IMR-90 (cell line): ENCODE data around the gene LRP6.

Experiments
- BHLHE40 ChIP-seq: fragments of 150-350 bp; IDR thresholded peaks from 2 replicates; pipeline ENCODE4 v1.6.1; 2016; ENCODE audit warnings: mild to moderate bottlenecking, low read depth, low read length
- CEBPB ChIP-seq: IDR thresholded peaks from 2 replicates; pipeline ENCODE4 v1.6.1; 2012; ENCODE audit warnings: low read depth, low read length, improper control_type of control experiment
- POLR2A ChIP-seq: IDR thresholded peaks from 2 replicates; pipeline ENCODE4 v1.6.1; 2012; ENCODE audit warnings: mild to moderate bottlenecking, low read depth, low read length
- RCOR1 ChIP-seq: IDR thresholded peaks from 2 replicates; pipeline ENCODE4 v1.6.1; 2012; ENCODE audit warnings: mild to moderate bottlenecking, low read length, improper control_type of control experiment; ENCODE audit not compliant: insufficient replicate concordance
- RFX5 ChIP-seq: IDR thresholded peaks from 2 replicates; pipeline ENCODE4 v1.8.0; 2012; ENCODE audit warnings: low read depth, mild to moderate bottlenecking, low read length, moderate library complexity
- SMC3 ChIP-seq: fragments of 150-350 bp; IDR thresholded peaks from 2 replicates; pipeline ENCODE4 v1.6.1; 2016; ENCODE audit warnings: low read depth, mild to moderate bottlenecking, antibody characterized with exemption, low read length, moderate library complexity
- TF ChIP-seq, protein P1 (sequence below): conservative IDR thresholded peaks from 2 replicates; pipeline ENCODE4 v1.5.1; 2012; ENCODE audit warnings: mild to moderate bottlenecking, low read depth, low read length, improper control_type of control experiment
- TF ChIP-seq, protein P2 (sequence below): fragments of 150-350 bp; IDR thresholded peaks from 2 replicates; pipeline ENCODE4 v1.6.1; 2017; ENCODE audit warnings: mild to moderate bottlenecking, antibody characterized with exemption, low read length, low read depth

DNA sequence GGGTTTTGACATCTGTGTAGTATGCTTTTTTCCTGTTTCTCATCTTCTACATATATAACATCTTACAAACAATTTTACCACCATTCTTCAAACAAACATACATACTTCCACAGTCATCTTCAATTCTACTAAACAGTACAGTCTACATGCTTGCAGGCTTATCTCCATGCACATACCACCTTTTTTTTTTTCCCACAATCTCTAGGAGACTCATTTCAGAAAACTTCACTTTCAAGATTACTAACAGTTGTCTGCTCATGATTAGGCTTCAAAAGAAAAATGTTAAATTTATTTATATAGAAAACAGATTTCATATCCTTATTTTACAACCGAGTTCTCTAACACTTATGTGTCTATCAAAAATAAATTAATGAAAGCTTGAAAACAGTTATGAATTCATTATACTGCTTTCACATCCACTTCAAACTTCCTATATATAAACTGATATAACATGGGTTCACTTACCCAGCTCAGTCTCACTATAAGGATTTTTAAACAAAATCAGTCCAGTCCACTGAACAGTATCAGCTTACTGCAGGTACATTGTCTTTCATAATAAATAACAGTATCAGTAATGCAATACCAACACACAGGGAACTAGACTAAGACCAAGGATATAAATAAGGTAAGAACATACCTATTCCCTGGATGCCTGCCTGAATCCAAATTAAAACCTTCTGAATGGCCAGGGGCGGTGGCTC is 42.5 kb downstream of the LRP6 start:
- TF ChIP-seq, protein P1, sequence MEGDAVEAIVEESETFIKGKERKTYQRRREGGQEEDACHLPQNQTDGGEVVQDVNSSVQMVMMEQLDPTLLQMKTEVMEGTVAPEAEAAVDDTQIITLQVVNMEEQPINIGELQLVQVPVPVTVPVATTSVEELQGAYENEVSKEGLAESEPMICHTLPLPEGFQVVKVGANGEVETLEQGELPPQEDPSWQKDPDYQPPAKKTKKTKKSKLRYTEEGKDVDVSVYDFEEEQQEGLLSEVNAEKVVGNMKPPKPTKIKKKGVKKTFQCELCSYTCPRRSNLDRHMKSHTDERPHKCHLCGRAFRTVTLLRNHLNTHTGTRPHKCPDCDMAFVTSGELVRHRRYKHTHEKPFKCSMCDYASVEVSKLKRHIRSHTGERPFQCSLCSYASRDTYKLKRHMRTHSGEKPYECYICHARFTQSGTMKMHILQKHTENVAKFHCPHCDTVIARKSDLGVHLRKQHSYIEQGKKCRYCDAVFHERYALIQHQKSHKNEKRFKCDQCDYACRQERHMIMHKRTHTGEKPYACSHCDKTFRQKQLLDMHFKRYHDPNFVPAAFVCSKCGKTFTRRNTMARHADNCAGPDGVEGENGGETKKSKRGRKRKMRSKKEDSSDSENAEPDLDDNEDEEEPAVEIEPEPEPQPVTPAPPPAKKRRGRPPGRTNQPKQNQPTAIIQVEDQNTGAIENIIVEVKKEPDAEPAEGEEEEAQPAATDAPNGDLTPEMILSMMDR: no peak
- TF ChIP-seq RFX5 (no peak), CEBPB (no peak), RCOR1 (no peak), POLR2A (no peak), SMC3 (no peak), BHLHE40 (no peak)
- TF ChIP-seq, protein P2, sequence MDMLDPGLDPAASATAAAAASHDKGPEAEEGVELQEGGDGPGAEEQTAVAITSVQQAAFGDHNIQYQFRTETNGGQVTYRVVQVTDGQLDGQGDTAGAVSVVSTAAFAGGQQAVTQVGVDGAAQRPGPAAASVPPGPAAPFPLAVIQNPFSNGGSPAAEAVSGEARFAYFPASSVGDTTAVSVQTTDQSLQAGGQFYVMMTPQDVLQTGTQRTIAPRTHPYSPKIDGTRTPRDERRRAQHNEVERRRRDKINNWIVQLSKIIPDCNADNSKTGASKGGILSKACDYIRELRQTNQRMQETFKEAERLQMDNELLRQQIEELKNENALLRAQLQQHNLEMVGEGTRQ: no peak
